ENCODE data around the gene PRKCH. TPM values are rescaled to one million over a fixed set of nuclear protein-coding genes. Genes with fewer than 3 reads are reported as not detected.
A peak's percentile ranks its signal among the peaks of the same experiment; 100 is the strongest.

Gene PRKCH
- total and polyA plus RNA-seq, 2 of the 13 experiments (the other 11 are each of a cell fraction or from before 2014, with no cell fraction given): 0.48 to 1.3 TPM

DNA sequence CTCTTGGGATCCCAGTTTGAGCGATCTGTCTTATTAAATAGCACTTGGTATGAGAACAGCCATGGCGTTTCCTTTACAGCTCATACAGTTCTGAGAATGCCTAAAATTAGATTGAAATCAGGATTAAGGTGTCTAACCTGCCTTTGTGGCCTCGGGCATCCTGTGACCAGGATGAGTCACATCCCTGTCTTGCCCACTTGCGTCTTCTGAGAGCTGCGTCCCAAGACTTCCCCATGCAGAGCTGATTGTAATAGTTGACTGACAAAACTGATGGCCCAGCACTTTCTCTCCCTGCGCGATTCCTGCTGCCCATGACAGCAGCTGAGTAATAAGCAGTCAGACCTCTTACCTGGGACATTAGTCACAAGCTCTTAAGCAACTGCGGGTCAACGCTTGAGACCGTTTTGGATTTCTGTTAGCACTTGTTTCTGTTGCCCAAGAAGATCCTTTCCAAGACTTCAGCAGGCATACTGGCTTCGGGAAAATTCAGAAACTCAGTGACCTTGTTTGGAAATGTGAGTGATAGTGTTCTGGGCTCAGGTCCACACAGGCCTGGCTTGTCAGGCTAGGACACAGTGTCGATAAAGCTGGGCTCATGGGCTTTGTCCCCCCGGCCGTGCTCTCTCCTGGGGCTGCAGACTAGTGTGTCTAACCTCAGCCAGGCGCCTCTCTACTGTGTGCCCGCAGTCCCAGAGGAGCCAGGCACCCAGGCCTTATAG is 204.1 kb downstream of the PRKCH start:
- no peaks in the 10 kb centered on the region for H3K79me2 ChIP-seq (ENCODE audit: insufficient read depth, low read length)
- no peak overlapping the region for H3K9ac ChIP-seq (ENCODE audit: insufficient read depth, low read depth, low read length)
- ATAC-seq (peak; percentile 6; the same call in 1 of the 3 replicates), FAIRE-seq (no peak), DNase-seq (ENCODE audit: low spot score) (no peak)
- intact Hi-C loops (cut with micrococcal nuclease; ENCODE audit: unreplicated experiment) (no loop called here), in situ Hi-C loops (cut with HindIII; ENCODE audit: extremely low pct_ligation_motif_present, low pct_unique_long_range_greater_than_20kb) (no loop called here)
- H3K36me3 ChIP-seq (replicated peaks in 1 of 2; ENCODE audit: control insufficient read depth in 1 of 2, insufficient read depth in 2 of 2, low read length in 2 of 2): no peaks in the 10 kb centered on the region
- no peak overlapping the region for H3K4me2 ChIP-seq (ENCODE audit: low read depth, low read length)
- BruUV-seq (replicated peaks): no TSS peak
- H3K4me3 ChIP-seq (replicated peaks in 1 of 3; ENCODE audit: insufficient read depth in 1 of 3, low read depth in 2 of 3, low read length in 3 of 3): no peak overlapping the region
- ChIA-PET CTCF (ENCODE audit: low intra/inter-chr PET ratio, low total read pairs) (no interaction called here), POLR2A (interaction anchor here (0.7 to 6.4 kb wide), 9 partner anchors 12 to 238 kb away, joined by 3 to 60 read pairs (median 5); no protein-coding TSS in a partner anchor)
- no peak overlapping the region for H2AFZ ChIP-seq (ENCODE audit: low read length)
- H3K27ac ChIP-seq (ENCODE audit: extremely low read length, insufficient read depth, low read length): peak overlapping the region; percentile 4
- peaks cover 64% of the 10 kb centered on the region for H3K4me1 ChIP-seq (ENCODE audit: insufficient read depth, low read length)
- no peaks in the 10 kb centered on the region for H4K20me1 ChIP-seq (ENCODE audit: insufficient read depth, low read length)
- no peaks in the 10 kb centered on the region for H3K27me3 ChIP-seq (ENCODE audit: control insufficient read depth in 1 of 2, insufficient read depth in 2 of 2, low read length in 2 of 2)
- 83% methylated on average over 11 of the region's 16 CpGs for WGBS (ENCODE audit: low lambda C conversion rate)
- H3K9me3 ChIP-seq (ENCODE audit: low read length): no peaks in the 10 kb centered on the region
- TF ChIP-seq BRD4 (CRISPR knock-in tag; IDR thresholded peaks at IDR 0.05) (0 out of 2 replicates have a peak, but pooled peaks have one; percentile 14), RBM39 (IDR thresholded peaks at IDR 0.05; ENCODE audit: low read depth, low read length, poor library complexity, severe bottlenecking) (no peak), KMT2A (CRISPR knock-in tag; IDR thresholded peaks at IDR 0.05) (no peak), ZSCAN30 (CRISPR knock-in tag; IDR thresholded peaks at IDR 0.05) (no peak), PRPF4 (IDR thresholded peaks at IDR 0.05; ENCODE audit: low read depth, low read length, poor library complexity, severe bottlenecking) (peak; percentile 48), PTBP1 (IDR thresholded peaks at IDR 0.05; ENCODE audit: low read depth, low read length, poor library complexity, severe bottlenecking) (no peak), ZNF446 (CRISPR knock-in tag; IDR thresholded peaks at IDR 0.05) (no peak), CCDC6 (CRISPR knock-in tag; IDR thresholded peaks at IDR 0.05) (no peak), ZNF354B (CRISPR knock-in tag; IDR thresholded peaks at IDR 0.05) (no peak), RORA (CRISPR knock-in tag; IDR thresholded peaks at IDR 0.05) (no peak), ZBTB38 (CRISPR knock-in tag; IDR thresholded peaks at IDR 0.05) (peak; percentile 38; the same call in 1 of the 2 replicates), ZNF891 (CRISPR knock-in tag; IDR thresholded peaks at IDR 0.05) (no peak)
- TF ChIP-seq, protein P1, sequence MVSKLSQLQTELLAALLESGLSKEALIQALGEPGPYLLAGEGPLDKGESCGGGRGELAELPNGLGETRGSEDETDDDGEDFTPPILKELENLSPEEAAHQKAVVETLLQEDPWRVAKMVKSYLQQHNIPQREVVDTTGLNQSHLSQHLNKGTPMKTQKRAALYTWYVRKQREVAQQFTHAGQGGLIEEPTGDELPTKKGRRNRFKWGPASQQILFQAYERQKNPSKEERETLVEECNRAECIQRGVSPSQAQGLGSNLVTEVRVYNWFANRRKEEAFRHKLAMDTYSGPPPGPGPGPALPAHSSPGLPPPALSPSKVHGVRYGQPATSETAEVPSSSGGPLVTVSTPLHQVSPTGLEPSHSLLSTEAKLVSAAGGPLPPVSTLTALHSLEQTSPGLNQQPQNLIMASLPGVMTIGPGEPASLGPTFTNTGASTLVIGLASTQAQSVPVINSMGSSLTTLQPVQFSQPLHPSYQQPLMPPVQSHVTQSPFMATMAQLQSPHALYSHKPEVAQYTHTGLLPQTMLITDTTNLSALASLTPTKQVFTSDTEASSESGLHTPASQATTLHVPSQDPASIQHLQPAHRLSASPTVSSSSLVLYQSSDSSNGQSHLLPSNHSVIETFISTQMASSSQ (IDR thresholded peaks at IDR 0.05; ENCODE audit: low read depth): no peak
- TF ChIP-seq, protein P1 (CRISPR knock-in tag; IDR thresholded peaks at IDR 0.05; ENCODE audit: borderline replicate concordance): no peak
- TF ChIP-seq, protein P2, sequence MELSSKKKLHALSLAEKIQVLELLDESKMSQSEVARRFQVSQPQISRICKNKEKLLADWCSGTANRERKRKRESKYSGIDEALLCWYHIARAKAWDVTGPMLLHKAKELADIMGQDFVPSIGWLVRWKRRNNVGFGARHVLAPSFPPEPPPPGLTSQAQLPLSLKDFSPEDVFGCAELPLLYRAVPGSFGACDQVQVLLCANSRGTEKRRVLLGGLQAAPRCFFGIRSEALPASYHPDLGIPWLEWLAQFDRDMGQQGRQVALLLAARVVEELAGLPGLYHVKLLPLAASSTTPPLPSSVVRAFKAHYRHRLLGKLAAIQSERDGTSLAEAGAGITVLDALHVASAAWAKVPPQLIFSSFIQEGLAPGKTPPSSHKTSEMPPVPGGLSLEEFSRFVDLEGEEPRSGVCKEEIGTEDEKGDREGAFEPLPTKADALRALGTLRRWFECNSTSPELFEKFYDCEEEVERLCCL (CRISPR knock-in tag; IDR thresholded peaks at IDR 0.05; ENCODE audit: borderline replicate concordance): no peak
- TF ChIP-seq, protein P3, sequence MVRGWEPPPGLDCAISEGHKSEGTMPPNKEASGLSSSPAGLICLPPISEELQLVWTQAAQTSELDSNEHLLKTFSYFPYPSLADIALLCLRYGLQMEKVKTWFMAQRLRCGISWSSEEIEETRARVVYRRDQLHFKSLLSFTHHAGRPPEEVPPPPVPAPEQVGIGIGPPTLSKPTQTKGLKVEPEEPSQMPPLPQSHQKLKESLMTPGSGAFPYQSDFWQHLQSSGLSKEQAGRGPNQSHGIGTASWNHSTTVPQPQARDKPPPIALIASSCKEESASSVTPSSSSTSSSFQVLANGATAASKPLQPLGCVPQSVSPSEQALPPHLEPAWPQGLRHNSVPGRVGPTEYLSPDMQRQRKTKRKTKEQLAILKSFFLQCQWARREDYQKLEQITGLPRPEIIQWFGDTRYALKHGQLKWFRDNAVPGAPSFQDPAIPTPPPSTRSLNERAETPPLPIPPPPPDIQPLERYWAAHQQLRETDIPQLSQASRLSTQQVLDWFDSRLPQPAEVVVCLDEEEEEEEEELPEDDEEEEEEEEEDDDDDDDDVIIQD (CRISPR knock-in tag; IDR thresholded peaks at IDR 0.05; ENCODE audit: low read depth): no peak
